CD4-positive, CD25-positive, alpha-beta regulatory T cell (primary cell): Measurements from ENCODE around the gene TTC6. TPM values are rescaled to one million over a fixed set of nuclear protein-coding genes. Genes with fewer than 3 reads are reported as not detected.

ENCODE experiments used
- ATAC-seq, 2 donors: fragments of 150-1000 bp; cut with Tn5 transposase; one replicate each; pipeline ENCODE4 v1.10.0; 2021; ENCODE audit warnings: low read depth in 2 of 2, moderate number of reproducible peaks in 2 of 2, moderate library complexity in 1 of 2
- DNase-seq, 3 donors: peaks; one replicate each; pipeline versions ENCODE4 v3.0.0 to v3.0.0-alpha.2; 2012 to 2022; ENCODE audit warnings: mixed read lengths in 1 of 3
- H3K27ac ChIP-seq: one replicate; pipeline ENCODE4 v1.7.0; 2013; ENCODE audit warnings: mild to moderate bottlenecking, low read length; ENCODE audit not compliant: insufficient read depth, poor library complexity, severe bottlenecking
- H3K27me3 ChIP-seq: one replicate; pipeline ENCODE4 v1.7.0; 2013; ENCODE audit warnings: low read length; ENCODE audit not compliant: control insufficient read depth, insufficient read depth
- H3K36me3 ChIP-seq: one replicate; pipeline ENCODE4 v1.7.0; 2013; ENCODE audit warnings: mild to moderate bottlenecking, low read length, moderate library complexity; ENCODE audit not compliant: control insufficient read depth, insufficient read depth
- H3K4me1 ChIP-seq: 2 replicates; pipeline ENCODE4 v1.7.0; 2013; ENCODE audit warnings: mild to moderate bottlenecking, low read length; ENCODE audit not compliant: insufficient read depth, control insufficient read depth, poor library complexity, severe bottlenecking
- H3K4me3 ChIP-seq: one replicate; pipeline ENCODE4 v1.7.0; 2013; ENCODE audit warnings: low read depth, mild to moderate bottlenecking, low read length, moderate library complexity
- H3K9me3 ChIP-seq, 2 experiments: 1 replicate in 1 of 2; 2 replicates in 1 of 2; pipeline ENCODE4 v1.7.0; 2013; ENCODE audit warnings: low read length in 2 of 2, mild to moderate bottlenecking in 1 of 2, moderate library complexity in 1 of 2; ENCODE audit not compliant: control insufficient read depth in 2 of 2
- H3K27ac Mint-ChIP-seq, 3 donors: one replicate each; pipeline ENCODE4 v1.8.0; 2020 to 2022; ENCODE audit warnings: mild to moderate bottlenecking in 3 of 3, mixed read lengths in 3 of 3, moderate library complexity in 2 of 3
- H3K27me3 Mint-ChIP-seq: one replicate; pipeline ENCODE4 v1.8.0; 2022; ENCODE audit warnings: mild to moderate bottlenecking, mixed read lengths
- H3K36me3 Mint-ChIP-seq: one replicate; pipeline ENCODE4 v1.8.0; 2020; ENCODE audit warnings: mixed read lengths
- H3K4me1 Mint-ChIP-seq, 4 donors: one replicate each; pipeline ENCODE4 v1.8.0; 2020 to 2022; ENCODE audit warnings: mixed read lengths in 4 of 4, mild to moderate bottlenecking in 1 of 4
- H3K4me3 Mint-ChIP-seq, 4 donors: one replicate each; pipeline ENCODE4 v1.8.0; 2020 to 2022; ENCODE audit warnings: mild to moderate bottlenecking in 4 of 4, mixed read lengths in 4 of 4, moderate library complexity in 3 of 4
- H3K9me3 Mint-ChIP-seq, 7 donors: one replicate each; pipeline ENCODE4 v1.8.0; 2020 to 2022; ENCODE audit warnings: mixed read lengths in 7 of 7, mild to moderate bottlenecking in 3 of 7, moderate library complexity in 2 of 7
- polyA plus RNA-seq, 4 donors: library from polyadenylated mRNA; unstranded; fragments of 300-500 nt; fragmentation: Illumina TruSeq; gene quantifications; one replicate each; pipeline ENCODE4 v1.2.3, GENCODE V29; 2021
- total RNA-seq: library from RNA; stranded (reverse); gene quantifications from one replicate; pipeline ENCODE4 v1.2.3, GENCODE V29; 2022

Gene TTC6
- total and polyA plus RNA-seq, 5 donors from 2014 or later, result not detected

DNA sequence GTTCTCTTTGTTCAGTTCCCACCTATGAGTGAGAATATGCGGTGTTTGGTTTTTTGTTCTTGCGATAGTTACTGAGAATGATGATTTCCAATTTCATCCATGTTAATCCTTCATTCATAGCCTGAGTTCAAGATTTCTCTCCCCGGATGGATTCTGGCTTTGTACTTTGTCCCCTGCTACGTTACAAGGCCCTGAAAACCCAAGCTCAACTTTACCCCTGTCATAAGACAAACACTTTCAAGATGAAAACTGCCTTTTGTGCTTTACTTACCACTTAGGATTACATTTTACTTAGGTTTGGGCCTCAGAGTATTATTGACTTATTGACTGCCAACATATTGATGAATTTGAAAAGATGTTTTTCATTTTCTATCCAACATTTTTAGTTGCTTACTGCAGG lies 36.7 kb upstream of the TTC6 start:
- ATAC-seq (no peak), DNase-seq (no peak)
- H3K27me3 Mint-ChIP-seq, result no peaks in the 10 kb centered on the region
- H3K36me3 ChIP-seq, result no peaks in the 10 kb centered on the region
- H3K4me1 Mint-ChIP-seq, result no peaks in the 10 kb centered on the region
- no peaks in the 10 kb centered on the region for H3K27me3 ChIP-seq
- H3K27ac Mint-ChIP-seq, result no peak overlapping the region
- H3K27ac ChIP-seq, result no peak overlapping the region
- H3K4me1 ChIP-seq, result no peaks in the 10 kb centered on the region
- H3K4me3 Mint-ChIP-seq, result peak overlapping the region in 1 of 4 donors; percentile 2
- H3K36me3 Mint-ChIP-seq, result no peaks in the 10 kb centered on the region
- H3K9me3 Mint-ChIP-seq, result peaks cover 0 to 16% (median 4%) of the 10 kb centered on the region in 7 donors
- H3K9me3 ChIP-seq, result peaks cover 0 to 5% of the 10 kb centered on the region in 2 experiments
- no peak overlapping the region for H3K4me3 ChIP-seq

DNA sequence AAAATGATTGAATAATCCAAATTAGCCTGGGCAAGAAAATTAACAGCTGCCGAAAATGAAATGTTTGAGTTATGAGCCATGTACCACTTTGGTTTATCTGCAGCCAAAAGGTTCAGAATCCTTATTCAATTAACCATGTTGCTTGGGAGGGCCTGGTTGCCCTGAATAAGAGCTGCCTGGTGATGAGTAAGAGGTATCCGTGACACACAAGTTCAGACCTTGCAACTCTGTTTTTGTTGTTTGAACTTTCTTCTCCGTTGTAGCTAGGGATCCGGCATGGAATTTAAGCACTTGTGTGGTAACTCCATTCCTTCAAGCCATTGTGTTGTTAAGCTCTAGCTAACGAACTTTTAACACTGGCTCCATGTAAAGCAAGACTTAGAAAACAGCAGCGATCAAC lies 36.0 kb upstream of the TTC6 start:
- DNase-seq, result no peak
- H3K36me3 ChIP-seq, result no peaks in the 10 kb centered on the region
- H3K27ac Mint-ChIP-seq, result no peak overlapping the region
- peaks cover 0 to 11% (median 4%) of the 10 kb centered on the region in 7 donors for H3K9me3 Mint-ChIP-seq
- H3K4me3 ChIP-seq, result no peak overlapping the region
- no peak overlapping the region for H3K27ac ChIP-seq
- H3K36me3 Mint-ChIP-seq, result no peaks in the 10 kb centered on the region
- no peaks in the 10 kb centered on the region for H3K27me3 ChIP-seq
- no peaks in the 10 kb centered on the region for H3K4me1 ChIP-seq
- H3K9me3 ChIP-seq, result no peaks in the 10 kb centered on the region
- H3K4me1 Mint-ChIP-seq, result no peaks in the 10 kb centered on the region
- ATAC-seq, result no peak
- H3K27me3 Mint-ChIP-seq, result no peaks in the 10 kb centered on the region
- H3K4me3 Mint-ChIP-seq, result no peak overlapping the region

DNA sequence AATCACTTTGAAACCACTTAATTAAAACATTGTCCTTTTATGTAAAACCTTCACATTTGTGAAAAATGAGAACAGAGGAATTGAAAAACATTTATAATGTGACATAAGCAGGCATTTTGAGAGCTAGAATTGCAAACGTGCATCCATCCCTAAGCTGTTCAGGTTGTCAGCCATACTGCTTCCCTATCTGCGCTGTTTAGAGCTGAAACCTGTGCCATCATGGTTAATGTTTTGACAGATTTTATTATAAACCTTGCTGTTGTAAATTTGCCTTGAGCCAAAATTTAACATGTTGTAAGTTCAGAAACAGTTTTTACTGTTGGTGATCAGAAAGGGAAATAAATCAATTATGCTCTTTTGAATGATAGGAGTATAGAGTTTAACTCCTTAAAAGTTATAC lies 32.2 kb upstream of the TTC6 start:
- Histone ChIP-seq H3K4me1 (no peaks in the 10 kb centered on the region), H3K27ac (no peak overlapping the region), H3K4me3 (no peak overlapping the region), H3K9me3 (no peaks in the 10 kb centered on the region), H3K36me3 (no peaks in the 10 kb centered on the region), H3K27me3 (no peaks in the 10 kb centered on the region)
- ATAC-seq, result no peak
- H3K9me3 Mint-ChIP-seq, result no peaks in the 10 kb centered on the region
- no peak overlapping the region for H3K4me3 Mint-ChIP-seq
- H3K4me1 Mint-ChIP-seq, result no peaks in the 10 kb centered on the region
- H3K27ac Mint-ChIP-seq, result no peak overlapping the region
- no peaks in the 10 kb centered on the region for H3K27me3 Mint-ChIP-seq
- no peak for DNase-seq
- no peaks in the 10 kb centered on the region for H3K36me3 Mint-ChIP-seq

DNA sequence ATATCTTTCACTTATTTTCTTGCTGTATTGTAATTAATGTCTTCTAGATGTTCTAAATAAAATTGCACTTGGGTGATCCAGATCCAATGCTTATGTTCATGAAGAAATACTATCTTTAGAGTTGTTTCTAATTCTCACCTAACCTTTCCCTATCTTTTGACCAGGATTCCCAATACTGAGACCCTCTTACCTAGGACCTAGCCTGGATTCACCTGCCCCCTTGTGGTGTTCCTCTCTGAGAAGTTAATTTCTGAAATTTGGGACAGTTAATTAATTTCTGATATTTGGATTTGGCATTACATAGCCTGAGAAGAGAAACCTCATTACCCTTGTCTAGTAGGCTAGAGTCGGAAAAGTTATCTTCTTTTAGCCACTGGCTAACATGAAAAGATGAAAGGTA lies 29.9 kb upstream of the TTC6 start:
- no peaks in the 10 kb centered on the region for H3K9me3 Mint-ChIP-seq
- H3K9me3 ChIP-seq, result no peaks in the 10 kb centered on the region
- no peaks in the 10 kb centered on the region for H3K36me3 Mint-ChIP-seq
- no peaks in the 10 kb centered on the region for H3K4me1 ChIP-seq
- H3K27me3 Mint-ChIP-seq, result no peaks in the 10 kb centered on the region
- H3K27ac Mint-ChIP-seq, result no peak overlapping the region
- no peak overlapping the region for H3K27ac ChIP-seq
- H3K27me3 ChIP-seq, result no peaks in the 10 kb centered on the region
- H3K4me3 ChIP-seq, result no peak overlapping the region
- H3K4me3 Mint-ChIP-seq, result no peak overlapping the region
- DNase-seq (no peak), ATAC-seq (no peak)
- H3K4me1 Mint-ChIP-seq, result no peaks in the 10 kb centered on the region
- no peaks in the 10 kb centered on the region for H3K36me3 ChIP-seq

- Mint-ChIP-seq H3K9me3 (peaks cover 0 to 2% (median 0%) of the 10 kb centered on the region in 7 donors), H3K4me3 (no peak overlapping the region), H3K36me3 (no peaks in the 10 kb centered on the region), H3K27me3 (peaks cover 6% of the 10 kb centered on the region), H3K27ac (no peak overlapping the region), H3K4me1 (no peaks in the 10 kb centered on the region)
- H3K4me1 ChIP-seq, result no peaks in the 10 kb centered on the region
- no peak overlapping the region for H3K4me3 ChIP-seq
- no peaks in the 10 kb centered on the region for H3K36me3 ChIP-seq
- H3K9me3 ChIP-seq, result no peaks in the 10 kb centered on the region
- DNase-seq, result no peak
- no peak overlapping the region for H3K27ac ChIP-seq
- H3K27me3 ChIP-seq, result no peaks in the 10 kb centered on the region
- ATAC-seq, result no peak
These were observed 28.5 kb upstream of the TTC6 start for GRCh38 chr14:37566811-37567371.

- Histone ChIP-seq H3K27ac (no peak overlapping the region), H3K4me1 (no peaks in the 10 kb centered on the region)
These were observed 25.7 kb upstream of the TTC6 start for GRCh38 chr14:37569729-37570128.

DNA sequence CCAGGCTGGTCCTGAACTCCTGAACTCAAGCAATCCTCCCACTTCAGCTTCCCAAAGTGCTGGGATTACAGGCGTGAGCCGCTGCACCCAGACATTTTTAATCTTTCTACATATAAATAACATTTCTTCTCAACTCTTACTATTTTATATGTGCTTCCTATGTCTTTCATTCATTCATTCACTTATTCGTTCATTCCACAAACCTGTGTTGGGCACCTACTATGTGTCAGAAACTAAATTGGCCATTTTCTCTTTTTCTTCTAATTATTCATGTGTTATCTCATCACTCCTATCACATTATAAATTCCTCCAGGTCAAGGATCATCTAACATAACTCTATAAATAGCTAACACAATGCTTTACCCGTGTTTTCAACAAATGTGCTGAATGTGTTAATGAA lies 24.0 kb upstream of the TTC6 start:
- no peaks in the 10 kb centered on the region for H3K4me1 ChIP-seq
- ATAC-seq, result no peak
- no peak for DNase-seq
- no peaks in the 10 kb centered on the region for H3K9me3 ChIP-seq
- Mint-ChIP-seq H3K36me3 (no peaks in the 10 kb centered on the region), H3K4me1 (no peaks in the 10 kb centered on the region), H3K4me3 (no peak overlapping the region), H3K27me3 (peaks cover 13% of the 10 kb centered on the region), H3K27ac (no peak overlapping the region), H3K9me3 (peaks cover 0 to 10% (median 1%) of the 10 kb centered on the region in 7 donors)
- no peaks in the 10 kb centered on the region for H3K27me3 ChIP-seq
- H3K36me3 ChIP-seq, result no peaks in the 10 kb centered on the region
- H3K4me3 ChIP-seq, result no peak overlapping the region
- no peak overlapping the region for H3K27ac ChIP-seq

More at GRCh38 chr14:37569729-37570128, 25.7 kb upstream of the TTC6 start:
- no peaks in the 10 kb centered on the region for H3K9me3 ChIP-seq
- Mint-ChIP-seq H3K36me3 (no peaks in the 10 kb centered on the region), H3K9me3 (peaks cover 0 to 10% (median 1%) of the 10 kb centered on the region in 7 donors), H3K4me1 (no peaks in the 10 kb centered on the region), H3K27ac (no peak overlapping the region), H3K4me3 (no peak overlapping the region), H3K27me3 (peaks cover 13% of the 10 kb centered on the region)
- DNase-seq, result no peak
- no peak for ATAC-seq
- no peaks in the 10 kb centered on the region for H3K27me3 ChIP-seq
- H3K36me3 ChIP-seq, result no peaks in the 10 kb centered on the region
- H3K4me3 ChIP-seq, result no peak overlapping the region

- Mint-ChIP-seq H3K27me3 (peaks cover 13% of the 10 kb centered on the region), H3K36me3 (no peaks in the 10 kb centered on the region), H3K4me1 (no peaks in the 10 kb centered on the region)
These were observed 22.1 kb upstream of the TTC6 start for GRCh38 chr14:37573356-37573755.

More at GRCh38 chr14:37573356-37573755, 22.1 kb upstream of the TTC6 start:
- H3K27ac Mint-ChIP-seq, result no peak overlapping the region
- peaks cover 0 to 10% (median 4%) of the 10 kb centered on the region in 7 donors for H3K9me3 Mint-ChIP-seq
- no peak for DNase-seq
- no peak overlapping the region for H3K4me3 Mint-ChIP-seq
- H3K9me3 ChIP-seq, result no peaks in the 10 kb centered on the region
- no peaks in the 10 kb centered on the region for H3K27me3 ChIP-seq
- H3K27ac ChIP-seq, result no peak overlapping the region
- no peak for ATAC-seq
- no peaks in the 10 kb centered on the region for H3K36me3 ChIP-seq
- H3K4me1 ChIP-seq, result no peaks in the 10 kb centered on the region
- no peak overlapping the region for H3K4me3 ChIP-seq
